Measurements from ENCODE around the gene DOCK4.

DOCK4 gene

DNA sequence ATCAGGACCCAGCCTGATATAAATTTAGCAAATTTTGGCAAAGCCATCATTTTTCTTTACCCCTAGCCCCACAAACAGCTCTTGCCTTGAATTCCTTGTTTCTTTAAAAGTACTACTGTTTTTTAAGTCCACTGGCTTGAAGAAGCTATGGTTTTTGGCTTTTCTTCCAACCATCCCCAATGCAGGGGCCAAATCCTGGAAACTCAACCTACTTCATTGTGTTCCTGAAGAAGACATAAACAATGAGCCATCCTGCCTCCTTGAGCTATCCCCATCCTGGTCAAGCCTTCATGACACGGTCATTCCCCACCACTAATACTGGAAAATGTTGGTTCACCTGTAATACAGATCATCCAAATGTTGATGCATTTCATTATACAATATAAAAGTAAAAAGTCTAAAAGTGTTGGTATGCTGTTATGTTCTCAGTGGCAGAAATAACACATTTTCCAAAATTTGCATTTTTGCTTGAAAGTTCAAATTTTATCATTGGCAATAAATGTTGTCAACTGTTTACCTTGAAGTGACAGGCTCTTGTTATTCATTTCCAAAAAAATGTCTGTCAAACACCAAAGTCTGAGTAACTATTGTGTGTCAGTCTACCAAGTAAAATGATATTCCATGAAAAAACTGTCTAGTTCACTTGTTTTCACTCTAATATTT is 92.2 kb downstream of the DOCK4 start:
- no peak for DNase-seq (ENCODE audit: low read depth in 3 of 3)

DNA sequence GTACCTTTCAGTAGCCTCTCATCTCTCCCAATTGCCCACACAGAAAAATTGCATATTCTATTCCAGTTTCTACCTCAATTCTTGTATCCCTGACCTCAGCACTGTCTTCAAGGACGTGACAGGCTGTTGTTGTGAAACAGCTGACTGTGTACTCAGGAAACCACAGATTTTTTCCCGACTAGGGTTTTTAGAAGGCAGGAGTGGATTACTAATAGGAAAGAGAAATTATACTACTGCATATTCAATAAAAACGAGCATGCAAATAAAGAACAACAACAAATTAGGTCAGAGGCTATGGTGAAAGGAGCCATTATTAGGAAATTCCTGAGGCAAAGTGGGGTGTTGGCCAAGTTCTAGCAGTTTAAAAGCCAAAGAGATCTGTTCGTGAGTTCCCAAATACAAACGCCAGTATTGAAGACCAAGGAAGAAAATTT is 93.4 kb downstream of the DOCK4 start:
- DNase-seq (ENCODE audit: low read depth in 3 of 3): no peak

DNA sequence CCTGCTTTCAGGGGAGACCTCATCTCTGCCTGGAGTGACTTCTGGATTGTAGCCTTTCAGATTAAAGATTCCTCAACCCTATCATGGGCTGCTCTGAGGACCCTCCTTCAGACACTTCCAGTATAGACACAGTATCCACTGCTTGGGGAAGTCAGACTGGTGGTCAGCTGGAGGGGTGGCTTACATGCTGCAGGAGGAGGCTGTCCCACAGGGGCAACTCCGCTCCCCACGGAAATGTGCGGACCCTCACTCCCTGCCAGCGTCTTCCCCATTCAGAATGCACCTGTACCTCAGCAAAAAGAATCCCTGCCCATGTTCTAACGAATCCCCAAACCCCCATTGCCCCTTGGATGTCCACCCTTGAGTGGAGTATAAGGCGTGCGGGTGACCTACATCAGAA is 95.5 kb downstream of the DOCK4 start:
- DNase-seq (ENCODE audit: low read depth in 3 of 3): no peak

DNA sequence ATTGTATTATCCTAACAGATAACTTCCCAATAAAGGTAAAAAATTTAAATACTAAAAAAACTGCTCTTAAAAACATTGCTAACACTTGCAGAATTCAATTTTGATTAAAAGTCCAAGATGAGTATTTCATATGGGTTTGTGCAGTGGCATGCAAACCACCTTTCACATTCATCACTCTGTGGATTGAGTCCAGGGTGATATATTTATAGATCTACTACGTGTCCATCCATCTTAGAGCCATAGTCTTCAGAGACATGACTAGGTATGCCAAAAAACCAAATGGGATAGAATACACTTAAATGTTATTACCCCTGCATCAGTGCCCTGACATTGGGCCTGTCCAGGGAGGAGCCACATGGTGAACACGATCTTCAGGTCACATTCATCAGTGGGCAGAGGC is 96.0 kb downstream of the DOCK4 start:
- no peak for DNase-seq (ENCODE audit: low read depth in 3 of 3)

DNA sequence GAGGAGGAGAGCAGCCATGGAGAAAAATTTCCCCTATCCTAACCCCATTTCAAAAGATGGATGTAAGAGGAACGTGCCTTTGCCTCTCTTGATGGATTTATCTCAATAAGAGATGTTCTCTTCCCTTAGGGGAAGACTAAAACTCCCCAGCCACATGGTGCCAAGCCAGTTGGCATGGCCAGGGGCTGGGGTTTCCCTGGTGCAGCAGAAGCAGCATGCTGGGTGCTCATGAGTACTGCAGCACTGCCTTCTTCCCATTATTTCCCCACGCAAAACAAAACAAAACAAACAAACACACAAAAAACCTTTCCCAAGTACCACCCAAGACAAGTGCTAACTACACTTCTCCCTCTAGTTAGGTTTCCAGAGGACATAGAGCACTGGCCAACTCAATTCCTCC is 97.2 kb downstream of the DOCK4 start:
- no peak for DNase-seq (ENCODE audit: low read depth in 3 of 3)

DNA sequence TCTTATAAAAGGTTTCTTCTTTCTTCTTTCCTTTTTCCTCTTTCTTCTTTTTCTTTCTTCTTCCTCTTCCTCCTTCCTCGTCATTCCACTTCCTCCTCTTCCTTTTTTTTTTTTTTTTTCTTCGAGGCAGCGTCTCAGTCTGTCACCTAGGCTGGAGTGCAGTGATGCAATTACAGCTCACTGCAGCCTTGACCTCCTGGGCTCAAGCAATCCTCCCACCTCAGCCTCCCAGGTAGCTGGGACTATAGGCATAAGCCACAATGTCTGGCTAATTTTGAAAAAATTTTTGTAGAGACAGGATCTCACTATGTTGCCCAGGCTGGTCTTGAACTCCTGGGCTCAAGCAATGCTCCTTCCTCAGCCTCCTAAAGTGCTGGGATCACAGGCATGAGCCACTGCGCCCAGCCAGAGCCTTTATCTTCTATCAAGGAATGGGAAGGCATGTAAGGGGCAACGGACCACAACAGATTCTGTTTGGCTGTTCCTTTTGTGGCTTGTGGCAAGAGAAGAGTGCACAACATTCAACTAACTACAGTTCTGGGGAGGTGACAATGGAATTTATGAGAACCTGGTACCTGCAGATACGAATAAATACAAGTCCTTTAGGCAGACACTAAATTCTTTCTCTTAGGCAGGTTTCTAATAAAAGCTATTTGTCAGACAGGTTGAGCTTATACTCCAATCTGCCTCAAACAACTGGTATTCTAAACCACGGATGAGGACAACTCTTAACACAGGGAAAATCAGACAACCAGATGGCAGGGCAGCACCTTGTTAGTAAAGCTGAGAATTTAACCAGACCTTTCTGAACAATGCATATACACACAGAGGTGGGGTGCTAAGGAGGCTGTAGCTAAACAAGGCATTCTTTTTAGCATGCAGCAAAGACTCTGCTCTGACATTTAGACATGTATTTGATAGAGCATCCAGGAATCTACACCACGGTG is 100.3 kb downstream of the DOCK4 start:
- no peak for DNase-seq (ENCODE audit: low read depth in 3 of 3)

DNA sequence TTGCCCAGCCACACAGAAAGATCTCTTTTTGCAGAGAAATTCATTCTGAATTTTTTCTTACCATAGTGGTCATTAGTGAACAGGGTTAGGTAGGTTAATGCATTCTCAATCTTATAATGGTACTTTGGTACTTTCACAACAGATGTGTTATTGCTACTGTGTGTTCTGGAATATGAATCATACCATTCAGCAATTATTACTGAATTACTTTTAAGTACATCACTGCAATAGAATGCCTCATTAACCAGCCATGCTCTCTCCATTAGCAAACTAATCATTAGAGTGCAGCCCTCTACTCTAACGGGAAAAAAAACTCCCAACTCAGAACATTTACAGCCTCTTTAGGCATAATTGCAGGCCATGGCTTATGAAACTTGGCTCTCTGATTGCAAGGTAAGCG is 102.1 kb downstream of the DOCK4 start:
- DNase-seq (ENCODE audit: low read depth in 3 of 3): no peak

DNA sequence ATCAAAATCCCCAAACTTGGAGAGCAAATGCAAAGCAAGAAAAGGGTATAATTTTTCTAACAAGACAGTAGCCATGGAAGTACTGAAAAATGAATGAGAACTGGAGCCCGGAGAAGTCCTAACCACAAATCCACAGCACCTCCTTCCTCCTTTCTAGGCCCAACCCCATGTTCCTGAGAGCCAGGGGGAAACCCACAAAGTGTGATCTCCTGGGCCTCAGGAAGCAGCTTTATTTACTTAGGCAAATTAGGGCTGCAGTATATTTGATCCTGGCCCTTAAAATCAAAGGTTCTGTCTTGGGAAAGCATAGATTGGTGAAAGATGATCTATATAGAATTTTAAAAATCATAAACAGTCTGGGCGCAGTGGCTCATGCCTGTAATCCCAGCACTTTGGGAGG is 103.0 kb downstream of the DOCK4 start:
- no peak for DNase-seq (ENCODE audit: low read depth in 3 of 3)

DNA sequence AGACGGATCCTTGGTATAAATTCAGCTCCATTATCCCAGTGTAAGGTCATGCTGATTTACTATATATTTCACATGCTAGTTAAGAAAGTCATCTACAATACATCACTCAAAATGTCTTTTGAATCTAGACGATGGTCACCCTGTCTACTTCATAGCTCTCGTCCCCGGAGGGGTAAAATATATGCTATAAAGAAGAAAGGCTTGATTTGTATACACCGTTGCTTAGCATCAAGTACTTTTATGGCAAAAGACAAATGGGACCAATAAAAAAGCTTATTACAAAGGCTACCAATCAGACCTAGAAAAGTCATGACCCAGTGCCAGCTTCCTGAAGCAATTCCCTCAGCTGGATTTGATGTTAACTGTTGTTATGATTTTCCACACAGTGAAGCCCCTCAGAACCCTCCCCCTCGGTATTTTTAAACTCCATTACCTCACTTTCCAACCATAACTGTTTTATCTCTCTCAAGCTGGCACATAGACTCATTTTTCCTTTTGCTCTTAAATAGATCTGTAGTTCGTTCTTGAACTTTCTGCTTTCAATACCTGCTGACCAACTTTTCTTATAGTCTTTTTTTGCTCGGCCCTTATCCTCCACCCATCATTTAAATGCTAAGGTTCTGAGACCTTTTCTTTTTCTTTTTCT is 104.9 kb downstream of the DOCK4 start:
- no peak for DNase-seq (ENCODE audit: low read depth in 3 of 3)

DNA sequence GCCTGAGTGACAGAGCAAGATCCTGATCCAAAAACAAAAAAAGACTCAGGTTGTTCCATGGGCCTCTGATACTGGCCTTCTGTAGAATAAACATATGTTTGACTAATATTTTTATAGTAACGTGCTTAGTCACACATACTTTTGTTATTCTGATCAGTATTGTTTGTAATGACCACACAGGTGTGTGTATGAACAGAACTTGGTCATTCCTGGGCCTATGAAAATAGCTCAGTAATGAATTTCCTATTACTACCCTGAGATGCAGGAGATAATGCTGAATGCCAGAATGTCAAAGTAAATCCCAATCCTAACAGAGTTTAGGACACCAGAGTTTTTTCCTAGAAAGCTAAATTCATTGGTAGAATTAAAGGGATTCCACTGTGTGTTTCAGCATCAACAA is 108.7 kb downstream of the DOCK4 start:
- no peak for DNase-seq (ENCODE audit: low read depth in 3 of 3)

DNA sequence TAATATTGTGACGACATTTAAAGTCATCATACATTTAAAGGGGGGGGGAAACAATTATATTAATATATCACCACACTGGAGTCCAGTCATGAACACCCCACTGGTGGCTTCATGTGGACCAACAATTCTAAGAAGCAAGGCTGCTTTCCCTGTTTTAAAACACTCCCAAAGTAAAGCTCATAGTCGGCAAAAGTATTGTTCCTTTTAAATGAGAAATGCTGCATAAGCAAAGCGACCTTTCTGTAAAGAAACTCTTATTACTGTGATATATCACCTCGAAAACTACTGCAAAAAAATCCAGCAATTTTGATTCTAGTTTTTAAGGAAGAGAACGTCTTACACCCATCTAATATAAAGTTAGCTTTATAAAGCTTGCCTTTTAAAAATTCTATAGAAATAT is 112.8 kb downstream of the DOCK4 start:
- no peak for DNase-seq (ENCODE audit: low read depth in 3 of 3)

DNA sequence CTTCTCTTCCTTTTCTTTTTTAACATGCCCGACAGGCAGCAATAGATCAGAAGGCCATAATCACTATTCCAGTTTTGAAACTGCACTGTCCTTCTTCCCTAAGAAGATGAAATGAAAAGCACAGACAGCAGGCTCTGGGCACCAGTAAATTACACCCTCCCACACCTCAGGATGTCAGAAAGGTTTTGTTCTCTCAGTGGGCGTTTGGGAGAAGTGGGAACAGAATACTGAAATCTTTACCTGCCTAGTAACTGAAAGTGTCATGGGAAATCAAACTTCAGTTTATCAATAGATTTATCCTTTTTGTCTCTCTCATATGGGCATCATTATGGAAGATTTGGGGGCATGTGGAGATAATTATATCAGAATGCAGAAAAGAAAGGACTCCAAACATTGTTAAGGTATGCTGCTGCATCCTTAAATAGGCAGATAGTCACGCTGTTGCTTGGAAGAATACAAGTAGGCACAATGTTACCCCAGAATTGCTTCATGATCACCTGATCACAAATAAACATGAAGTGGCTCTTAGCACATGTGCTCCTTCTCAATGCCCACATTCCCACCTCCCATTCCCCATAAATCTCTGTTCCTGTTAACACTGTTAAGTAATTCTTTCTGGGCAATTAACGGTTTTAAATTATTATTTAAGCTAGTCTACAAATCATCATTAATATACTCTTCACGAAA is 113.3 kb downstream of the DOCK4 start:
- no peak for DNase-seq (ENCODE audit: low read depth in 3 of 3)

DNA sequence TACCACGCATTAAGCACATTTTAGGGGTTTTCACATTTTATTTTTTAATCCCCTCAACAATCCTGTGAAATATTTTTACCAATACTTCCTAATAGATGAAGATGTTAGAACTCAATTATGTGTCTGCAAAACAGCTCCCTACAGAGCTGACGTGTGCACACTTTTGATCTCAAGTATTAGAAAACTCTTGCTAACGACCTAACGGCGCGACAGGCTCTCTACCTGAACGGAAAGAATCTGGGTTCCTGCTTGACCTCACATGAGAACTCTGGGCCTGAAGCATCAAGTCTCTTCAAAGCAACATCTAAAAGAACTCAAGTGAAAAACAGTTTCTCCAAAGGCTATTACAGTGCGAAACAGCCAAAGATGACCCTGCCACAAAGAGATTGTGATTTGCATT is 113.9 kb downstream of the DOCK4 start:
- DNase-seq (ENCODE audit: low read depth in 3 of 3): no peak

DNA sequence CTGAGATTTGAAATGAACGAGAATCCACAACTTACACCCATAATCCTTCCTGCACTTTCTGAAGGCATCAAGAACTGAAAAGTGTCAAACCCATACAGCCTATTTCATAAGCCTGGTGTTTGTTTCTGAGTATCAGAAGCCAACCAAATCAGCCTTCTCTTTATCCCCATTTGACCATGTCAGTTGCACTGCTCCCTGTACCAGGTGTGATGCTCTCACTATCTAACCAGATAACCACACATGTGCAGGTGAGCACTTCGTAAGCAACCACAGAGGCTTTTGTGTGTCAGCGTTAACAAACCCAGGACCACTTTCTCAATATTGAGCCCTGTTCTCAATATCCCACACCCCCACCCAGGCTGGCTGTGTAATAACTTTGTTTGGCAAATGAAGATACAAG is 114.4 kb downstream of the DOCK4 start:
- no peak for DNase-seq (ENCODE audit: low read depth in 3 of 3)

DNA sequence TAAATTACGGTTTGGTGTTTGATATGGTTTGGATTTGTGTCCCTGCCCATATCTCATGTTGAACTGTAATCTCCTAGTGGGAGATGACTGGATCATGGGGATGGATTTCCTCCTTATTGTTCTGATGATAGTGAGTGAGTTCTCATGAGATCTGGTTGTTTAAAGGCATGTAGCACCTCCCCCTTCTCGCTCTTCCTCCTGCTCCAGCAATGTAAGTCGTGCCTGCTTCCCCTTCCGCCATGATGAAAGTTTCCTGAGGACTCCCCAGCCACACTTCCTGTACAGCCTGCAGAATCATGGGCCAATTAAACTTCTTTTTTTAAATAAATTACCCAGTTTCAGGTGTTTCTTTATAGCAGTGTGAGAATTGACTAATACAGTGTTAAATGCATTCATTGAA is 116.6 kb downstream of the DOCK4 start:
- DNase-seq (ENCODE audit: low read depth in 3 of 3): no peak

DNA sequence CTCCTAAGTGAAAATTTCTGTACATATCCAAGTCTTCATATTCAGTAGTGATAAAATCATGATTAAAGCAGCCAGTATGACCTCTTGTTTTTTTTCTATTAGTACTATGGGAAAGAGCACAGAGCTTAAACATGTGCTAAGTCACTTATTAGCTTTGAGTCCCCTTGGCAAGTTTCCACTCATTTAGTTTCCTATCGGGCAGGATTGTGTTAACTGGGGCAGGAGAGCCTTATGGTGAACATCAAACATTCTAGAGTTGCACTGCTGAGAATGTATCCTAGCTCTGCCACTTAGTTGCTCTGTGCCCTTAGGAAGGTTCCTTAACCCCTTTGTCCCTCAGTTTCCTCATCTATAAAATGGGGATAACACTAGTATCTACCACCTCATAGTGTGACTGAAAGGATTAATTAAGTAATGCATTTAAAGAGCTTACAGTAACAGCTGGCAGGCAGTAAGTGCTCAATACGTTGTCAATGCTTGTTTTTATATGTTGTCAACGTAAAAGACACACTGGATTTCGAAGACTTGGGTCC is 117.6 kb downstream of the DOCK4 start:
- no peak for DNase-seq (ENCODE audit: low read depth in 3 of 3)

DNA sequence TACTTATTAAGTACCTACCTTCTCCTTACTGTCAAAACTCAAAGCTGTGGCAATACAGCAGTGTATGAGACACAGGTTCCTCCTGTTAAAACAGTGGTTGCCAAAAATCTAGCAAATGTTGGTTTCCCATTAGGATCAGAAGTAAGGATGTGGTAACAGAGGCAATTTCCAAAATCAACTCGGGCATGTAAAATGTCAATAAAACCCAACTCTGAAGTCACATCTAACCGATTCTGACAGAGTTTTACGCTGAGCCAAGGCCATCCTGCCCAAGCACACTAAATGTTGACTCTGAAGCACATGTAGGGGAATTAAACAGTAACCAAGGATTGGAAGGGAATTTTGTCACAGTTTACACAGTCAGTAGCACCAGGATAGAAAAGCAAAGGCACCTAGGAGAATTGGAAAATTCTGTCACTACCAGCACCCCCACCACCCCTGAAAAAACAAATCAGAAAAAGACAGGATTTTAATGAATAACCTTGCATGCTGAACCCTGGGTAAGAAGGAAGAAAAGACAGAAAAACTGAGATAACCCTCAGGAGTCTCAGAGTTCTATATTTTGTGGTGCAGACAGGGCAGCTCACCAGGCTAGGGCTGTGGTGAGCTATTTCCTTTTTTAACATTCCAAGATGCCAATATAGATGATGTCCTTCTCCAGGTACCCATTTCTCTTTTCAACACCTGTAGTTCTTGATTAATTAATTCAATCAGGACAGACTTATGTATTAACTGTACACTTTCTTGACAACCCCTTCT is 119.5 kb downstream of the DOCK4 start:
- no peak for DNase-seq (ENCODE audit: low read depth in 3 of 3)

DNA sequence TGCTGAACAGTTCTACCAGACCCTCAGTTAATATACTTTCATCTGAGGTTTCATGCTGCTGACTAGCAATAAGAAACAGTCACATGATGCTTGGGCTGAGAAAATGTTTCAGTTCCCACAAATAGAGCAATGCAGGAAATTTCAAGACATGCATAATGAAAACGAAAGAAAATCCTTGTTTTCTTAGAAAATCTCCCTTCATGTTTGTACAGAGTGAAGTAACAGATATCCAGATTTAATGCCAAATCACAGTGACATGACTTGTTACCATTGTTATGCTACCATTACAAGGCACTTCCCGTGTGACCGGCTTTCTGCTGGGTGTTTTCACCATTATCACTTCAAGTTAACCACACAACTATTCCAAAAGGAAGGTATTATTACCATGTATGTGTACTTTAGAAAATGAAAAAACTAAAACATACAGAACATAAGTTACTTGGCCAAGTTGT is 121.7 kb downstream of the DOCK4 start:
- no peak for DNase-seq (ENCODE audit: low read depth in 3 of 3)

DNA sequence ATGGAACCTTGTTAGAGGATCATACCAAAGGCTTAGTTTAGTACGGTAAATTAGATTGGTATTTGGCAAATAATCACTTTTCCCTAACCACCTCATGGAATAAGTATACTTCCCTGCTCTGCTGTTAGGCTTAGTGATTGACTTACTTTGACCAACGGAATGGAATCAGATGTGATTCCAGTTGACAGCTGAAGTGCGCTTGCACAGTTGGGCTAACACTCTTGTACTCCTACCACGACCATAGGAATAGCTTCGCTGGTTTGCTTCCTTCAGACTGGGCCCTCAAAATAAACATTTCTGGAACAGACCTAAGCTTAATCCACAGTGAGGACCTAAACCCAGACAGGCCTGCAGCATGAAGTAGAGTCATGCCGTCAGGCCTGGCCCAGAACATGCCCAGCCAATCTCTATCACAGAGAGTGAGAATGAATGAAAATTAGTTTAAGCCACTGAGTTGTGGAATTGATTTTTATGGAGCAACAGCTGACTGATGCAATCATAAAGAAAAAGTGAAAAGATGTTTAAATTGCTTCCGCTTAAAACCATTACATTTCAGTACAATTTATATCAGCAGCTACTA is 122.3 kb downstream of the DOCK4 start:
- DNase-seq (ENCODE audit: low read depth in 3 of 3): no peak

DNA sequence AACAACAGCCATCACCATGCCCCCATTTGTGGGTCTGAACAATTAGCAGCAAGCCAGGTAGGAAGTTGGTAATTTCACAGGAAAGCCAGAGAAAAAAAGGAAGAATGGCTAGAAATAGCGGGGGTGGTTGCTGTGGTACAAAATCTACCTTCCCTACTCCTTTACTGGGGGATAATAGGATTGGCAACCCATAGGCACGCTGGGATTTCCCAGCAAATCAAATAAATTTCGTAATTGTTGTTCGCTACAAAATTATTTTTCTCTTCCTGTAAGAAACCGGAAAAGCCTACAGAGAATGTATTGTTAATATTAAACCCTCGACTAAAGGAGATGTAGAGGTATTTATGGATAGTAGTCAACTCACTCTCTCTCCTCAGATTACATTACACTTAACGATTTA is 123.9 kb downstream of the DOCK4 start:
- no peak for DNase-seq (ENCODE audit: low read depth in 3 of 3)

DNA sequence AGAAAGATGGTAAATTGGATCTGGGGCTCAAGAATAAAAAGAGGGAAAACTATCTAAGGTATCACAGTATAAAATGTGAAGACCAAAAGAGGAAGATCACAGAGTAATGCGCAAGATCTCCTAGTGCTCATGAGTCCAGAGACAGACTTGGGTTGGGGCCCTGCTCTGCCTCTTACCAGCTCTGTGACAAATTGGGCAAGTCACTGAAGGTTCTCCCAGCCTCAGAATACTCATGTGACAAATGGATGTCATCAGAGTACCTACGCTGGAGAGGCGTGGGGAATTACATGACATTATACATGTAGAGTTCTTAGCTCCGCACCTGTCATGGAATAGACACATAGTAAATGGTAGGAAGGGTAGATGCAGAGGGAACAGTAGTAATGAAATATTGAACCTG is 124.4 kb downstream of the DOCK4 start:
- DNase-seq (ENCODE audit: low read depth in 3 of 3): no peak

All from stimulated activated CD4-positive, alpha-beta T cell treated with anti-CD3 and anti-CD28 coated beads, TNF-alpha, amount 100 ng/mL, for 24 hours (primary cell).